IMR-90 (cell line): ENCODE data around the gene TIMM50. TPM values are rescaled to one million over a fixed set of nuclear protein-coding genes. Genes with fewer than 3 reads are reported as not detected.

Experiments used
- ATAC-seq: fragments of 200-7000 bp; cut with Tn5 transposase; 2 replicates; pipeline ENCODE4 v1.9.1; 2020; ENCODE audit warnings: low read depth, mild to moderate bottlenecking, moderate library complexity
- BruUV-seq: library from RNA; stranded (reverse); fragments of 400-500 nt; replicated peaks from 2 replicates; lab custom pipeline; 2021; lab: Mats Ljungman, UMichigan
- CTCF ChIA-PET: fragments of 300-600 bp; formaldehyde crosslinking; extraction: SDS; loops from one replicate; lab custom pipeline; 2021; ENCODE audit warnings: antibody characterized with exemption; lab: Yijun Ruan, JAX
- POLR2A ChIA-PET: fragments of 300-600 bp; sonication (Branson Sonifier 250); formaldehyde crosslinking; loops from one replicate; lab custom pipeline; 2022; ENCODE audit warnings: antibody characterized with exemption; ENCODE audit not compliant: unreplicated experiment; lab: Charles Lee
- DNase-seq: peaks from one replicate; pipeline ENCODE4 v3.0.0; 2013
- H2AFZ ChIP-seq: replicated peaks from 2 replicates; pipeline ENCODE3; 2013; ENCODE audit warnings: low read length, mild to moderate bottlenecking; ENCODE audit not compliant: poor library complexity
- H2AK5ac ChIP-seq: 2 replicates; pipeline ENCODE4 v1.6.1; 2013; ENCODE audit warnings: low read depth, low read length, inconsistent platforms
- H2AK9ac ChIP-seq: replicated peaks from 2 replicates; pipeline ENCODE3; 2013; ENCODE audit warnings: mild to moderate bottlenecking, low read depth, low read length, moderate library complexity; ENCODE audit not compliant: poor library complexity
- H2BK120ac ChIP-seq: 2 replicates; pipeline ENCODE4 v1.6.1; 2013; ENCODE audit warnings: low read depth, low read length, inconsistent platforms
- H2BK15ac ChIP-seq: 3 replicates; pipeline ENCODE4 v1.6.1; 2013; ENCODE audit warnings: low read depth, low read length, inconsistent platforms
- H2BK20ac ChIP-seq: 2 replicates; pipeline ENCODE4 v1.6.1; 2013; ENCODE audit warnings: low read depth, mild to moderate bottlenecking, inconsistent platforms, low read length, moderate library complexity
- H2BK5ac ChIP-seq: 2 replicates; pipeline ENCODE4 v1.6.1; 2013; ENCODE audit warnings: mild to moderate bottlenecking, low read depth, low read length, inconsistent platforms; ENCODE audit not compliant: poor library complexity, severe bottlenecking
- H3K14ac ChIP-seq: replicated peaks from 2 replicates; pipeline ENCODE4 v1.6.1; 2013; ENCODE audit warnings: low read depth, low read length, inconsistent platforms
- H3K18ac ChIP-seq: 2 replicates; pipeline ENCODE4 v1.6.1; 2013; ENCODE audit warnings: low read depth, low read length, control low read depth
- H3K23ac ChIP-seq: 2 replicates; pipeline ENCODE4 v1.6.1; 2013; ENCODE audit warnings: low read depth, low read length, inconsistent platforms
- H3K27ac ChIP-seq: 2 replicates; pipeline ENCODE4 v1.5.1; 2013; ENCODE audit warnings: mild to moderate bottlenecking, control low read depth, low read length; ENCODE audit not compliant: insufficient read depth
- H3K27me3 ChIP-seq: 2 replicates; pipeline ENCODE4 v1.6.1; 2013; ENCODE audit warnings: low read length; ENCODE audit not compliant: control insufficient read depth, insufficient read depth
- H3K36me3 ChIP-seq: 2 replicates; pipeline ENCODE4 v1.6.1; 2013; ENCODE audit warnings: low read length, mixed read lengths; ENCODE audit not compliant: control insufficient read depth, insufficient read depth
- H3K4ac ChIP-seq: 2 replicates; pipeline ENCODE4 v1.6.1; 2013; ENCODE audit warnings: low read depth, low read length, inconsistent platforms
- H3K4me1 ChIP-seq: 2 replicates; pipeline ENCODE4 v1.6.1; 2013; ENCODE audit warnings: low read length, mixed read lengths; ENCODE audit not compliant: control insufficient read depth, insufficient read depth
- H3K4me2 ChIP-seq: 2 replicates; pipeline ENCODE4 v1.6.1; 2013; ENCODE audit warnings: low read depth, mild to moderate bottlenecking, control low read depth, low read length, moderate library complexity
- H3K4me3 ChIP-seq: 2 replicates; pipeline ENCODE4 v1.5.1; 2013; ENCODE audit warnings: low read depth, mild to moderate bottlenecking, control low read depth, low read length, moderate library complexity; ENCODE audit not compliant: insufficient read depth
- H3K56ac ChIP-seq: 2 replicates; pipeline ENCODE4 v1.6.1; 2013; ENCODE audit warnings: low read length, inconsistent platforms; ENCODE audit not compliant: insufficient read depth; ENCODE audit errors: extremely low read depth
- H3K79me1 ChIP-seq, 2 experiments: 2 replicates each; pipeline ENCODE4 v1.6.1; 2013; ENCODE audit warnings: low read length in 2 of 2, inconsistent platforms in 1 of 2, low read depth in 1 of 2
- H3K9ac ChIP-seq: 2 replicates; pipeline ENCODE4 v1.6.1; 2013; ENCODE audit warnings: low read depth, low read length, control low read depth
- H3K9me1 ChIP-seq: 2 replicates; pipeline ENCODE4 v1.6.1; 2013; ENCODE audit warnings: low read length, inconsistent platforms; ENCODE audit not compliant: insufficient read depth
- H3K9me3 ChIP-seq: 2 replicates; pipeline ENCODE4 v1.6.1; 2013; ENCODE audit warnings: low read length; ENCODE audit not compliant: control insufficient read depth, insufficient read depth
- H4K20me1 ChIP-seq: 2 replicates; pipeline ENCODE4 v1.6.1; 2013; ENCODE audit warnings: low read length, inconsistent platforms; ENCODE audit not compliant: insufficient read depth
- H4K5ac ChIP-seq: 2 replicates; pipeline ENCODE4 v1.6.1; 2013; ENCODE audit warnings: mild to moderate bottlenecking, low read depth, low read length, control low read depth
- H4K8ac ChIP-seq, 2 experiments: 2 replicates each; pipeline ENCODE4 v1.6.1; 2013; ENCODE audit warnings: low read depth in 2 of 2, low read length in 2 of 2, control low read depth in 1 of 2, inconsistent platforms in 1 of 2
- H4K91ac ChIP-seq: 2 replicates; pipeline ENCODE4 v1.6.1; 2013; ENCODE audit warnings: low read depth, low read length, inconsistent platforms; ENCODE audit not compliant: insufficient read depth
- CHD1 ChIP-seq: IDR thresholded peaks from 2 replicates; pipeline ENCODE4 v1.6.1; 2012; ENCODE audit warnings: low read depth, low read length, improper control_type of control experiment
- FOS ChIP-seq: fragments of 150-350 bp; IDR thresholded peaks from 2 replicates; pipeline ENCODE4 v1.6.1; 2016; ENCODE audit warnings: low read depth, low read length
- MXI1 ChIP-seq: IDR thresholded peaks from 2 replicates; pipeline ENCODE4 v1.6.1; 2012; ENCODE audit warnings: low read depth, mild to moderate bottlenecking, low read length, moderate library complexity, borderline replicate concordance
- RAD21 ChIP-seq: IDR thresholded peaks from 2 replicates; pipeline ENCODE4 v1.6.1; 2012; ENCODE audit warnings: low read length, improper control_type of control experiment
- WGBS, 2 experiments: methylation state at CpG; one replicate each; pipeline versions ENCODE4 v1.1.5 to v1.1.7; 2013; ENCODE audit warnings: missing lambda C conversion rate in 2 of 2; ENCODE audit not compliant: insufficient read length in 1 of 2; ENCODE audit errors: extremely low coverage in 2 of 2; 5-methylcytosine and 5-hydroxymethylcytosine counted together
- dilution Hi-C: fragments of 300-500 bp; cut with HindIII; formaldehyde crosslinking; loops from one replicate; pipeline ENCODE4 v1.14.3; 2018; ENCODE audit warnings: low sequenced_read_pairs; ENCODE audit not compliant: unreplicated experiment
- in situ Hi-C: fragments of 300-500 bp; cut with MboI; formaldehyde crosslinking; loops from 3 replicates; pipeline ENCODE4 v1.14.3; 2019; ENCODE audit warnings: low sequenced_read_pairs, inconsistent platforms, mixed read lengths
- intact Hi-C: fragments of 100-400 bp; cut with micrococcal nuclease; formaldehyde crosslinking; loops from 2 replicates; pipeline ENCODE4 v1.10.0; 2022
- polyA plus RNA-seq, 3 experiments: library from polyadenylated mRNA; depleted of rRNA; stranded (reverse); fragments of >200 nt; gene quantifications; 2 replicates each; pipeline ENCODE4 v1.2.3, GENCODE V29; 2012; ENCODE audit warnings: low replicate concordance in 1 of 3
- total RNA-seq: library from RNA; depleted of rRNA; stranded (reverse); fragments of >200 nt; gene quantifications from 2 replicates; pipeline ENCODE4 v1.2.3, GENCODE V29; 2012
- TF ChIP-seq, protein P1 (sequence below): conservative IDR thresholded peaks from 2 replicates; pipeline ENCODE4 v1.5.1; 2012; ENCODE audit warnings: mild to moderate bottlenecking, low read depth, low read length, improper control_type of control experiment
- TF ChIP-seq, protein P2 (sequence below): fragments of 150-350 bp; IDR thresholded peaks from 2 replicates; pipeline ENCODE4 v1.6.1; 2016; ENCODE audit warnings: low read depth, mild to moderate bottlenecking, low read length, moderate library complexity, borderline replicate concordance

Gene TIMM50
- total and polyA plus RNA-seq, 2 of the 4 experiments (the other 2 are of a cell fraction) = 52.0 to 76.8 TPM

DNA sequence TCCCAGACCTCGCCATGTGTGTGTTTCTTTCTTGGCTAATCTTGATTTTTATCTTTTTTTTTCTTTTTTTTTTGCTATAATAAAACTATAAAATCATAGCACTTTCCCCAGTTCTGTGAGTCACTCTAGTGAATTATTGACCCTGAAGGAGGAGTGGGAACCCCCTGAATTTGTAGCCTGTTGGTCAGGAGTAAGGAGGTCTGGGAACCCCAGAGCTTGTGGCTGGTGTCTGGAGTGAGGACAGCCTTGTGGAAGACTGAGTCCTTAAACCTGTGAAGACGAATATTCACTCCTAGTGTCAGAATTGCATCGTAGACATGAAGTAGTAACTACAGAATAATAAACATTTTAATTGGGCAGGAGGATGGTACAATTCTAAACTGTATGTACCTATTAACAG lies 44.6 kb downstream of the TIMM50 start (continued):
- TF ChIP-seq, protein P1, sequence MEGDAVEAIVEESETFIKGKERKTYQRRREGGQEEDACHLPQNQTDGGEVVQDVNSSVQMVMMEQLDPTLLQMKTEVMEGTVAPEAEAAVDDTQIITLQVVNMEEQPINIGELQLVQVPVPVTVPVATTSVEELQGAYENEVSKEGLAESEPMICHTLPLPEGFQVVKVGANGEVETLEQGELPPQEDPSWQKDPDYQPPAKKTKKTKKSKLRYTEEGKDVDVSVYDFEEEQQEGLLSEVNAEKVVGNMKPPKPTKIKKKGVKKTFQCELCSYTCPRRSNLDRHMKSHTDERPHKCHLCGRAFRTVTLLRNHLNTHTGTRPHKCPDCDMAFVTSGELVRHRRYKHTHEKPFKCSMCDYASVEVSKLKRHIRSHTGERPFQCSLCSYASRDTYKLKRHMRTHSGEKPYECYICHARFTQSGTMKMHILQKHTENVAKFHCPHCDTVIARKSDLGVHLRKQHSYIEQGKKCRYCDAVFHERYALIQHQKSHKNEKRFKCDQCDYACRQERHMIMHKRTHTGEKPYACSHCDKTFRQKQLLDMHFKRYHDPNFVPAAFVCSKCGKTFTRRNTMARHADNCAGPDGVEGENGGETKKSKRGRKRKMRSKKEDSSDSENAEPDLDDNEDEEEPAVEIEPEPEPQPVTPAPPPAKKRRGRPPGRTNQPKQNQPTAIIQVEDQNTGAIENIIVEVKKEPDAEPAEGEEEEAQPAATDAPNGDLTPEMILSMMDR = no peak
- no peak for TF ChIP-seq FOS

DNA sequence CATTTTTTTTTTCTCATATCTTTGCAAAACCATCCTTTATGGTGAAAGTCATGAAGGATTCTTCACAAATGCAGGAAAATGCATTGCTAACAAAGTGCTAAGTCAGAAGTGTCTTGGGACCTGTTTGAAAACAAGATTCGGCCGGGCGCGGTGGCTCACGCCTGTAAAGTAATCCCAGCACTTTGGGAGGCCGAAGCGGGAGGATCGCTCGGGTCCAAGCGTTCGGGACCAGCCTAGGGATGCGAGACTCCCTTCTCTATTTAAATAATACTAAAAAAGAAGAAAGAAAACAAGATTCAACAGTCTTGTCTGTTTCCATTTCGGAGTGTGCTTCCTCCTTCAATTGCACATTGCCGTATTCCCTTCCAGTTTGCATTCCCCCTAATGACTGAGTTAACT lies 51.2 kb downstream of the TIMM50 start:
- H2BK20ac ChIP-seq = no peak overlapping the region
- dilution Hi-C loops (no loop called here), in situ Hi-C loops (no loop called here), intact Hi-C loops (loop anchor here (1.0 to 5.0 kb wide), 6 partner anchors 35 to 135 kb away; partner anchors contain the start of genes DLL3 and TIMM50)
- peak overlapping the region; percentile 0 to 79; a peak in 3 of 4 replicates for H4K8ac ChIP-seq
- H3K4me3 ChIP-seq = peak overlapping the region; percentile 65
- peak overlapping the region; percentile 94 for H3K9ac ChIP-seq
- peak overlapping the region; percentile 51 for H3K27ac ChIP-seq
- peak overlapping the region; percentile 56 for H4K5ac ChIP-seq
- H3K27me3 ChIP-seq = no peaks in the 10 kb centered on the region
- peak overlapping the region; percentile 94 for H3K23ac ChIP-seq
- peak overlapping the region; percentile 81 for H2AK9ac ChIP-seq
- H4K20me1 ChIP-seq = no peaks in the 10 kb centered on the region
- H3K9me1 ChIP-seq = no peaks in the 10 kb centered on the region
- DNase-seq (no peak), ATAC-seq (no peak)
- peak overlapping the region; percentile 68 for H2BK5ac ChIP-seq
- no TSS peak for BruUV-seq
- TF ChIP-seq CHD1 (no peak), RAD21 (no peak), MXI1 (no peak)
- TF ChIP-seq, protein P2, sequence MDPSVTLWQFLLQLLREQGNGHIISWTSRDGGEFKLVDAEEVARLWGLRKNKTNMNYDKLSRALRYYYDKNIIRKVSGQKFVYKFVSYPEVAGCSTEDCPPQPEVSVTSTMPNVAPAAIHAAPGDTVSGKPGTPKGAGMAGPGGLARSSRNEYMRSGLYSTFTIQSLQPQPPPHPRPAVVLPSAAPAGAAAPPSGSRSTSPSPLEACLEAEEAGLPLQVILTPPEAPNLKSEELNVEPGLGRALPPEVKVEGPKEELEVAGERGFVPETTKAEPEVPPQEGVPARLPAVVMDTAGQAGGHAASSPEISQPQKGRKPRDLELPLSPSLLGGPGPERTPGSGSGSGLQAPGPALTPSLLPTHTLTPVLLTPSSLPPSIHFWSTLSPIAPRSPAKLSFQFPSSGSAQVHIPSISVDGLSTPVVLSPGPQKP = no peak
- peak overlapping the region; percentile 26; the same call in 1 of the 2 replicates for H4K91ac ChIP-seq
- peak overlapping the region; percentile 87 for H3K14ac ChIP-seq
- H3K4me2 ChIP-seq = peak overlapping the region; percentile 95
- no peak overlapping the region for H2BK120ac ChIP-seq
- peak overlapping the region; percentile 68 for H3K4ac ChIP-seq
- 0 out of 2 replicates have a peak overlapping the region, but pooled peaks have one; percentile 9 for H3K18ac ChIP-seq
- no peak overlapping the region for H2BK15ac ChIP-seq
- peak overlapping the region; percentile 97 for H2AFZ ChIP-seq
- H2AK5ac ChIP-seq = peak overlapping the region; percentile 72
- H3K56ac ChIP-seq = peak overlapping the region; percentile 54
- peaks cover 7 to 29% of the 10 kb centered on the region in 2 experiments; a peak in 2 of 4 replicates for H3K79me1 ChIP-seq
- ChIA-PET CTCF (interaction anchor here (0.7 to 1.6 kb wide), 7 partner anchors 14 to 117 kb away, joined by 3 to 10 read pairs (median 4); no protein-coding TSS in a partner anchor), POLR2A (interaction anchor here (0.5 kb wide), 1 partner anchor 87 kb away, joined by 14 read pairs; the partner anchor contains the start of gene SUPT5H)
- H3K36me3 ChIP-seq = no peaks in the 10 kb centered on the region; the same call in 1 of the 2 replicates
- no peaks in the 10 kb centered on the region for H3K4me1 ChIP-seq
- WGBS, 2 experiments = 14% methylated on average over 6 of the region's 14 CpGs; no CpG with 5 or more reads in 1 of the 2 experiments
- no peaks in the 10 kb centered on the region for H3K9me3 ChIP-seq
